Measurements from ENCODE around the gene WIPF1.

Gene WIPF1

GRCh38 chr2:174529916-174530315 is 67.7 kb downstream of the WIPF1 start:
- DNase-seq (ENCODE audit: low read depth), result no peak
- no peak for TF ChIP-seq CTCF (conservative IDR thresholded peaks at IDR 0.05; ENCODE audit: control insufficient read depth, insufficient read depth, low read depth, low read length)
- no peak overlapping the region for H3K4me3 ChIP-seq (ENCODE audit: control insufficient read depth, low read depth, low read length)

- TF ChIP-seq CTCF (conservative IDR thresholded peaks at IDR 0.05; ENCODE audit: control insufficient read depth, insufficient read depth, low read depth, low read length), result no peak
- H3K4me3 ChIP-seq (ENCODE audit: control insufficient read depth, low read depth, low read length), result no peak overlapping the region
- no peak for DNase-seq (ENCODE audit: low read depth)
Observed at GRCh38 chr2:174527959-174528358, 69.6 kb downstream of the WIPF1 start.

GRCh38 chr2:174527101-174527721 is 70.4 kb downstream of the WIPF1 start:
- no peak for DNase-seq (ENCODE audit: low read depth)
- no peak overlapping the region for H3K4me3 ChIP-seq (ENCODE audit: control insufficient read depth, low read depth, low read length)
- TF ChIP-seq CTCF (conservative IDR thresholded peaks at IDR 0.05; ENCODE audit: control insufficient read depth, insufficient read depth, low read depth, low read length), result no peak

- DNase-seq (ENCODE audit: low read depth), result no peak
- no peak for TF ChIP-seq CTCF (conservative IDR thresholded peaks at IDR 0.05; ENCODE audit: control insufficient read depth, insufficient read depth, low read depth, low read length)
Observed at GRCh38 chr2:174524527-174524926, 73.1 kb downstream of the WIPF1 start.

GRCh38 chr2:174522553-174522952 is 75.1 kb downstream of the WIPF1 start:
- DNase-seq (ENCODE audit: low read depth), result peak; percentile 33
- H3K4me3 ChIP-seq (ENCODE audit: control insufficient read depth, low read depth, low read length), result no peak overlapping the region
- TF ChIP-seq CTCF (conservative IDR thresholded peaks at IDR 0.05; ENCODE audit: control insufficient read depth, insufficient read depth, low read depth, low read length), result peak; percentile 35

More at GRCh38 chr2:174524527-174524926, 73.1 kb downstream of the WIPF1 start:
- no peak overlapping the region for H3K4me3 ChIP-seq (ENCODE audit: control insufficient read depth, low read depth, low read length)

- TF ChIP-seq CTCF (conservative IDR thresholded peaks at IDR 0.05; ENCODE audit: control insufficient read depth, insufficient read depth, low read depth, low read length), result no peak
- peak; percentile 18 for DNase-seq (ENCODE audit: low read depth)
- H3K4me3 ChIP-seq (ENCODE audit: control insufficient read depth, low read depth, low read length), result no peak overlapping the region
Observed at GRCh38 chr2:174518395-174518794, 79.2 kb downstream of the WIPF1 start.
